ENCODE data around the gene GPR84.

The GPR84 gene

GRCh38 chr12:54349679-54350078 is 14.6 kb downstream of the GPR84 start:
- POLR2A ChIA-PET (ENCODE audit: low non-redundant PET), result no interaction called here
- DNase-seq (ENCODE audit: low spot score), result no peak
- TF ChIP-seq CTCF (conservative IDR thresholded peaks at IDR 0.05; ENCODE audit: low read depth), result no peak
- CTCF ChIA-PET, result interaction anchor here (0.9 kb wide), 1 partner anchor 13 kb away, joined by 3 read pairs; no protein-coding TSS in a partner anchor
- no peak overlapping the region for H3K27ac ChIP-seq

- no peak overlapping the region for H3K27ac ChIP-seq
- TF ChIP-seq CTCF (conservative IDR thresholded peaks at IDR 0.05; ENCODE audit: low read depth), result no peak
- DNase-seq (ENCODE audit: low spot score), result no peak
- ChIA-PET POLR2A (ENCODE audit: low non-redundant PET) (no interaction called here), CTCF (interaction anchor here (0.9 kb wide), 1 partner anchor 13 kb away, joined by 3 read pairs; no protein-coding TSS in a partner anchor)
Observed at GRCh38 chr12:54349036-54349435, 15.2 kb downstream of the GPR84 start.

GRCh38 chr12:54341378-54342300 is 22.6 kb downstream of the GPR84 start:
- DNase-seq (ENCODE audit: low spot score), result no peak
- H3K27ac ChIP-seq, result no peak overlapping the region
- TF ChIP-seq CTCF (conservative IDR thresholded peaks at IDR 0.05; ENCODE audit: low read depth), result no peak
- ChIA-PET CTCF (no interaction called here), POLR2A (ENCODE audit: low non-redundant PET) (no interaction called here)

- H3K27ac ChIP-seq, result no peak overlapping the region
Observed at GRCh38 chr12:54340846-54341245, 23.4 kb downstream of the GPR84 start.

GRCh38 chr12:54338698-54339296 is 25.5 kb downstream of the GPR84 start:
- H3K27ac ChIP-seq, result no peak overlapping the region
- no peak for TF ChIP-seq CTCF (conservative IDR thresholded peaks at IDR 0.05; ENCODE audit: low read depth)
- ChIA-PET CTCF (no interaction called here), POLR2A (ENCODE audit: low non-redundant PET) (no interaction called here)
- no peak for DNase-seq (ENCODE audit: low spot score)

More at GRCh38 chr12:54340846-54341245, 23.4 kb downstream of the GPR84 start:
- TF ChIP-seq CTCF (conservative IDR thresholded peaks at IDR 0.05; ENCODE audit: low read depth), result no peak
- DNase-seq (ENCODE audit: low spot score), result no peak
- POLR2A ChIA-PET (ENCODE audit: low non-redundant PET), result no interaction called here
- CTCF ChIA-PET, result no interaction called here

- no peak for TF ChIP-seq CTCF (conservative IDR thresholded peaks at IDR 0.05; ENCODE audit: low read depth)
- DNase-seq (ENCODE audit: low spot score), result no peak
- ChIA-PET CTCF (interaction anchor here (0.6 to 0.9 kb wide), 2 partner anchors 15 to 19 kb away, joined by 3 read pairs; no protein-coding TSS in a partner anchor), POLR2A (ENCODE audit: low non-redundant PET) (interaction anchor here (0.6 kb wide), 1 partner anchor 311 kb away, joined by 3 read pairs; no protein-coding TSS in a partner anchor)
- no peak overlapping the region for H3K27ac ChIP-seq
Observed at GRCh38 chr12:54337854-54338650, 26.2 kb downstream of the GPR84 start.
